ENCODE data around the gene CNTNAP2. TPM values are rescaled to one million over a fixed set of nuclear protein-coding genes. Genes with fewer than 3 reads are reported as not detected.

The CNTNAP2 gene
- total and polyA plus RNA-seq, 2 donors from 2014 or later = 0.06 to 0.13 TPM

DNA sequence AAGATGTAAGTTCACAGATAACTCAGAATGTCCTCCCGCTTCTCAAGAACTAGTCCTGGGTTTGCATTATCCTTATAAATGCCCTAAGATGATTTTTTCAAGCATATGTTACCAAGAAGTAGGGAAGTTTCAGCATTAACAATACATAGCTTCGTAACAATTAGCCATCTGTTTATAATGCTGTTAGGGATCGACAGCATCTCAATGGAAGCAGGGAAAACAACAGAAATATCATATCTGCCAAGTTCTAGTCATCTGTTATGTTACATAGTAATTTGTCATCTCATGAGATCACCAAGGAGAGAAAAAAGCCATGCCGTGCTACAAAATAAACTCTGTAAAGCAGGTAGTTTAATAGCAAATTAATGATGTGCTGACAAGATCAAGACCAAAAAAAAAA is 1742.4 kb downstream of the CNTNAP2 start:
- intact Hi-C loops (cut with DNase I) = no loop called here
- no peak for DNase-seq
- Histone ChIP-seq H3K27ac (ENCODE audit: low read depth in 2 of 2, low read length in 2 of 2) (no peak overlapping the region), H3K4me1 (ENCODE audit: control insufficient read depth in 2 of 3, insufficient read depth in 2 of 3, low read depth in 1 of 3, low read length in 3 of 3) (no peaks in the 10 kb centered on the region), H3K27me3 (ENCODE audit: control insufficient read depth, insufficient read depth, low read length) (no peaks in the 10 kb centered on the region), H3K36me3 (ENCODE audit: control insufficient read depth in 2 of 3, insufficient read depth in 3 of 3, low read length in 3 of 3) (no peaks in the 10 kb centered on the region), H3K9me3 (ENCODE audit: control insufficient read depth in 2 of 3, insufficient read depth in 1 of 3, low read length in 3 of 3) (no peaks in the 10 kb centered on the region), H3K4me3 (ENCODE audit: low read length in 3 of 3) (no peak overlapping the region), H3K9ac (ENCODE audit: low read length in 3 of 3) (no peak overlapping the region)
- FAIRE-seq = no peak
- TF ChIP-seq, protein P1, sequence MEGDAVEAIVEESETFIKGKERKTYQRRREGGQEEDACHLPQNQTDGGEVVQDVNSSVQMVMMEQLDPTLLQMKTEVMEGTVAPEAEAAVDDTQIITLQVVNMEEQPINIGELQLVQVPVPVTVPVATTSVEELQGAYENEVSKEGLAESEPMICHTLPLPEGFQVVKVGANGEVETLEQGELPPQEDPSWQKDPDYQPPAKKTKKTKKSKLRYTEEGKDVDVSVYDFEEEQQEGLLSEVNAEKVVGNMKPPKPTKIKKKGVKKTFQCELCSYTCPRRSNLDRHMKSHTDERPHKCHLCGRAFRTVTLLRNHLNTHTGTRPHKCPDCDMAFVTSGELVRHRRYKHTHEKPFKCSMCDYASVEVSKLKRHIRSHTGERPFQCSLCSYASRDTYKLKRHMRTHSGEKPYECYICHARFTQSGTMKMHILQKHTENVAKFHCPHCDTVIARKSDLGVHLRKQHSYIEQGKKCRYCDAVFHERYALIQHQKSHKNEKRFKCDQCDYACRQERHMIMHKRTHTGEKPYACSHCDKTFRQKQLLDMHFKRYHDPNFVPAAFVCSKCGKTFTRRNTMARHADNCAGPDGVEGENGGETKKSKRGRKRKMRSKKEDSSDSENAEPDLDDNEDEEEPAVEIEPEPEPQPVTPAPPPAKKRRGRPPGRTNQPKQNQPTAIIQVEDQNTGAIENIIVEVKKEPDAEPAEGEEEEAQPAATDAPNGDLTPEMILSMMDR (IDR thresholded peaks at IDR 0.05; ENCODE audit: borderline replicate concordance, extremely low read depth, insufficient read depth) = no peak

DNA sequence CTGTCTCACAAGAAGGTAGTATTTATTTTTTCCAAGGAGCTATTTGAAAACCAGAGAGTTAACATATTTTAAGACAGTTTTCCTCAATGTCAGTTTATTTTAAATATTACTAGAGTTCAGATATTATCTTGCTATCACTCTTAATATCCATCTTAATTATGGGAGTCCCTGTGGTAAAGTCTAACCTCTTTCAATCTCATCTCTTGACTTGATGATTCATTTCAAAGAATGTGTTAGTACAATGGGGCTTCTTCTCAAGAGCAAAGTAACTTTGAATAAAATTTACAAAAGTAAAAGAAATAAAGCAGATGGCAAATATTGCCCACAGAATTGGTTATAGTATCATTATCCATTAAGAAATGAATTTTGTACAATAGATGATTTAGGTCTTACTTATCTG is 1742.9 kb downstream of the CNTNAP2 start:
- intact Hi-C loops (cut with DNase I) = no loop called here

DNA sequence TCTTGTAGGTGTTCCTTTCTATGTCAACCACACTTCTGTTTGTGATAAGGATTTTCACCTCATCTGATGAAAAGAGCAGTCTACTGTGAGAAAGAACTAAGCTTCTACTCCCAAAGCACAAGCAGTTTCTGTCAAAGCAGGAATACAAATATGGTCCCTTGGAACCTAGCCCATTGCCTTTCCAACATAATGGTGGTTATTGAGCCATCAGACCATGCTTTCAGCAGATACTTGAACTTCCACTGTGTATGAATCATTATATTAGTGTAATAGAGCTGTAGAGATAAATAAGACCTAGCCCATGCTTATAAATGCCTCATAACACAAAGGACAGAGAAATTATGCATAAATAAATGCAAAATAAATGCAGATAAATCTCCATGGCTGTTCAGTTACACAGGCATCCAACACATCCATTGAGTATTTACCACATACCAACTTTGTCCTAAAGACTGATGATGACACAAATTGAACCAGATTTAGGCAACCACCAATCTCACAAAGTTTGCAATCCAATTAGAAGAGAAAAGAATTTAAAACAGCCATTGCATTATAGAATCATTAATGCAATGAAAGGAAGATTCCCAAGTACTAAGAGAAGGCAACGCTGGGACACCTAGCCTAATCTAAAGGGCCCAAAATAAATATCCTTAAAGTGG is 1744.6 kb downstream of the CNTNAP2 start:
- FAIRE-seq (no peak), DNase-seq (no peak)
- Histone ChIP-seq H3K27me3 (ENCODE audit: control insufficient read depth, insufficient read depth, low read length) (no peaks in the 10 kb centered on the region), H3K4me1 (ENCODE audit: control insufficient read depth in 2 of 3, insufficient read depth in 2 of 3, low read depth in 1 of 3, low read length in 3 of 3) (no peaks in the 10 kb centered on the region), H3K27ac (ENCODE audit: low read depth in 2 of 2, low read length in 2 of 2) (no peak overlapping the region), H3K36me3 (ENCODE audit: control insufficient read depth in 2 of 3, insufficient read depth in 3 of 3, low read length in 3 of 3) (no peaks in the 10 kb centered on the region), H3K9ac (ENCODE audit: low read length in 3 of 3) (no peak overlapping the region), H3K9me3 (ENCODE audit: control insufficient read depth in 2 of 3, insufficient read depth in 1 of 3, low read length in 3 of 3) (no peaks in the 10 kb centered on the region), H3K4me3 (ENCODE audit: low read length in 3 of 3) (no peak overlapping the region)
- TF ChIP-seq, protein P1 (IDR thresholded peaks at IDR 0.05; ENCODE audit: borderline replicate concordance, extremely low read depth, insufficient read depth) = no peak
- intact Hi-C loops (cut with DNase I) = no loop called here

More for the DNA sequence above, 1742.9 kb downstream of the CNTNAP2 start:
- Histone ChIP-seq H3K4me3 (ENCODE audit: low read length in 3 of 3) (no peak overlapping the region), H3K36me3 (ENCODE audit: control insufficient read depth in 2 of 3, insufficient read depth in 3 of 3, low read length in 3 of 3) (no peaks in the 10 kb centered on the region), H3K9me3 (ENCODE audit: control insufficient read depth in 2 of 3, insufficient read depth in 1 of 3, low read length in 3 of 3) (no peaks in the 10 kb centered on the region), H3K9ac (ENCODE audit: low read length in 3 of 3) (no peak overlapping the region), H3K27ac (ENCODE audit: low read depth in 2 of 2, low read length in 2 of 2) (no peak overlapping the region), H3K4me1 (ENCODE audit: control insufficient read depth in 2 of 3, insufficient read depth in 2 of 3, low read depth in 1 of 3, low read length in 3 of 3) (no peaks in the 10 kb centered on the region), H3K27me3 (ENCODE audit: control insufficient read depth, insufficient read depth, low read length) (no peaks in the 10 kb centered on the region)
- DNase-seq (no peak), FAIRE-seq (no peak)
- TF ChIP-seq, protein P1 (IDR thresholded peaks at IDR 0.05; ENCODE audit: borderline replicate concordance, extremely low read depth, insufficient read depth) = no peak

DNA sequence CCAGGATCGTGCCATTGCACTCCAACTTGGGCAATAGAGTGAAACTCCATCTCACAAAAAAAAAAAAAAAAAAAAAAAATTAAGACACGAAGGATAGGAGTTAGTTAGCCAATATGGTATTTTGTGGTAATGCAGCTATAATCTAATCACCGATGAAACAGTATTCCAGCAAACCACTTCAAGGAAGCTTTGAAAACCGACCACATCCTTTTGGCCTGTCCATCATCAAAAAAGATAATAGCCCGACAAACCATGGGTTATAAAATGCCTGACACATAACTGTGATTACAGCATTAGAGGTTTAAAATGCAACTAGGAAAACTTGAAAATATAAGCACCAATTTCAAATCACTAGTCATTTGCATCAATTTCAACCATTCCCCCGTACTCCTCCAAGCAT is 1745.3 kb downstream of the CNTNAP2 start:
- no peaks in the 10 kb centered on the region for H3K9me3 ChIP-seq (ENCODE audit: control insufficient read depth in 2 of 3, insufficient read depth in 1 of 3, low read length in 3 of 3)
- no peak for DNase-seq
- no peak overlapping the region for H3K27ac ChIP-seq (ENCODE audit: low read depth in 2 of 2, low read length in 2 of 2)
- no peaks in the 10 kb centered on the region for H3K27me3 ChIP-seq (ENCODE audit: control insufficient read depth, insufficient read depth, low read length)
- H3K4me3 ChIP-seq (ENCODE audit: low read length in 3 of 3) = no peak overlapping the region
- intact Hi-C loops (cut with DNase I) = no loop called here
- H3K4me1 ChIP-seq (ENCODE audit: control insufficient read depth in 2 of 3, insufficient read depth in 2 of 3, low read depth in 1 of 3, low read length in 3 of 3) = no peaks in the 10 kb centered on the region
- TF ChIP-seq, protein P1 (IDR thresholded peaks at IDR 0.05; ENCODE audit: borderline replicate concordance, extremely low read depth, insufficient read depth) = no peak
- no peak for FAIRE-seq
- H3K9ac ChIP-seq (ENCODE audit: low read length in 3 of 3) = no peak overlapping the region
- no peaks in the 10 kb centered on the region for H3K36me3 ChIP-seq (ENCODE audit: control insufficient read depth in 2 of 3, insufficient read depth in 3 of 3, low read length in 3 of 3)
